NCI-H82 treated with DMSO at 0.1 percent for 48 hours (cell line): ENCODE data around the gene FARSA.
A peak's percentile ranks its signal among the peaks of the same experiment; 100 is the strongest.
"Not testable (repeated sequence)": the region's sequence is repeated elsewhere in the genome, so short reads cannot be mapped to it uniquely, and the experiment has no call there.

ENCODE experiments used
- DNase-seq: peaks from one replicate; lab custom pipeline; 2025; ENCODE audit not compliant: unreplicated experiment; lab: John Stamatoyannopoulos, UW

The FARSA gene

GRCh38 chr19:12891553-12892021, 41.9 kb downstream of the FARSA start:
- no peak for DNase-seq

GRCh38 chr19:12890787-12891552, 42.5 kb downstream of the FARSA start, which contains the start of gene GCDH:
Gene GCDH (plus strand): TSS chr19:12891160. CDS start chr19:12891305, 145 bp downstream.
- DNase-seq, result peak; percentile 100

GRCh38 chr19:12890299-12890786, 43.2 kb downstream of the FARSA start:
- not testable (repeated sequence) for DNase-seq

- no peak for DNase-seq
Observed at GRCh38 chr19:12888006-12888603, 45.4 kb downstream of the FARSA start.

GRCh38 chr19:12886969-12887747, 46.4 kb downstream of the FARSA start, which contains the start of gene KLF1:
Gene KLF1 (minus strand): TSS chr19:12887201. CDS start chr19:12887140, 61 bp downstream.
- DNase-seq, result no peak

- no peak for DNase-seq
Observed at GRCh38 chr19:12886651-12886968, 46.9 kb downstream of the FARSA start.

GRCh38 chr19:12885749-12886650, 47.5 kb downstream of the FARSA start:
- no peak for DNase-seq

- no peak for DNase-seq
Observed at GRCh38 chr19:12884926-12885748, 48.4 kb downstream of the FARSA start.

GRCh38 chr19:12884627-12884925, 48.9 kb downstream of the FARSA start:
- no peak for DNase-seq

- DNase-seq, result no peak
Observed at GRCh38 chr19:12884202-12884601, 49.3 kb downstream of the FARSA start.

GRCh38 chr19:12882589-12882988, 50.9 kb downstream of the FARSA start:
- DNase-seq, result no peak

- DNase-seq, result peak; percentile 94
Observed at GRCh38 chr19:12881172-12881808, 52.2 kb downstream of the FARSA start, which contains the start of gene DNASE2. Gene DNASE2 (minus strand): TSS chr19:12881449. CDS start chr19:12881375, 74 bp downstream.

- no peak for DNase-seq
Observed at GRCh38 chr19:12880551-12881171, 52.9 kb downstream of the FARSA start.

GRCh38 chr19:12875086-12875485, 58.4 kb downstream of the FARSA start:
- no peak for DNase-seq

- no peak for DNase-seq
Observed at GRCh38 chr19:12873891-12874745, 59.4 kb downstream of the FARSA start.

GRCh38 chr19:12872941-12873890, 60.3 kb downstream of the FARSA start:
- no peak for DNase-seq
